Vagina (tissue), 2 donors: ENCODE results near the gene BAIAP2L1.

Source experiments
- POLR2A ChIP-seq, 2 donors: fragments of 450-650 bp; IDR thresholded peaks; one replicate each; pipeline ENCODE4 v1.6.1; 2017; ENCODE audit warnings: antibody characterized with exemption in 2 of 2, mild to moderate bottlenecking in 2 of 2, moderate library complexity in 2 of 2
- POLR2AphosphoS5 ChIP-seq, 2 donors: sonication (generic); formaldehyde crosslinking; IDR thresholded peaks; one replicate each; pipeline ENCODE4 v1.9.0; 2017; ENCODE audit warnings: antibody characterized with exemption in 2 of 2, mild to moderate bottlenecking in 2 of 2, low read depth in 1 of 2; ENCODE audit not compliant: insufficient read depth in 1 of 2
- TF ChIP-seq, protein P1 (sequence below), 3 experiments: fragments of 450-650 bp in 2 of 3; fragments of 200-600 bp in 1 of 3; sonication (generic) in 1 of 3; IDR thresholded peaks; one replicate each; pipeline ENCODE4 v1.5.1; 2017 to 2019; ENCODE audit warnings: antibody characterized with exemption in 3 of 3, mild to moderate bottlenecking in 2 of 3, moderate library complexity in 2 of 3

- TF ChIP-seq, protein P1, sequence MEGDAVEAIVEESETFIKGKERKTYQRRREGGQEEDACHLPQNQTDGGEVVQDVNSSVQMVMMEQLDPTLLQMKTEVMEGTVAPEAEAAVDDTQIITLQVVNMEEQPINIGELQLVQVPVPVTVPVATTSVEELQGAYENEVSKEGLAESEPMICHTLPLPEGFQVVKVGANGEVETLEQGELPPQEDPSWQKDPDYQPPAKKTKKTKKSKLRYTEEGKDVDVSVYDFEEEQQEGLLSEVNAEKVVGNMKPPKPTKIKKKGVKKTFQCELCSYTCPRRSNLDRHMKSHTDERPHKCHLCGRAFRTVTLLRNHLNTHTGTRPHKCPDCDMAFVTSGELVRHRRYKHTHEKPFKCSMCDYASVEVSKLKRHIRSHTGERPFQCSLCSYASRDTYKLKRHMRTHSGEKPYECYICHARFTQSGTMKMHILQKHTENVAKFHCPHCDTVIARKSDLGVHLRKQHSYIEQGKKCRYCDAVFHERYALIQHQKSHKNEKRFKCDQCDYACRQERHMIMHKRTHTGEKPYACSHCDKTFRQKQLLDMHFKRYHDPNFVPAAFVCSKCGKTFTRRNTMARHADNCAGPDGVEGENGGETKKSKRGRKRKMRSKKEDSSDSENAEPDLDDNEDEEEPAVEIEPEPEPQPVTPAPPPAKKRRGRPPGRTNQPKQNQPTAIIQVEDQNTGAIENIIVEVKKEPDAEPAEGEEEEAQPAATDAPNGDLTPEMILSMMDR (IDR thresholded peaks at IDR 0.05) = no peak
- no peak for TF ChIP-seq POLR2A (IDR thresholded peaks at IDR 0.05)
- TF ChIP-seq POLR2AphosphoS5 (IDR thresholded peaks at IDR 0.05; ENCODE audit: insufficient read depth in 1 of 2, low read depth in 1 of 2) = no peak
These were observed 13.2 kb downstream of the BAIAP2L1 start for GRCh38 chr7:98387544-98388226.
